SK-N-SH treated with all-trans-retinoic acid at 6 μM for 48 hours (cell line): ENCODE measurements around the gene TIPRL.
"Not testable (repeated sequence)": the region's sequence is repeated elsewhere in the genome, so short reads cannot be mapped to it uniquely, and the experiment has no call there.

Source experiments
- POU6F1 ChIP-seq: fragments of 250-450 bp; sonication (Bioruptor Pico); IDR thresholded peaks from 2 replicates; pipeline ENCODE4 v1.8.0; 2021; ENCODE audit warnings: low read depth, mild to moderate bottlenecking, moderate library complexity, borderline replicate concordance
- TCF4 ChIP-seq: fragments of 250-450 bp; sonication (Bioruptor Pico); IDR thresholded peaks from 2 replicates; pipeline ENCODE4 v1.8.0; 2021; ENCODE audit warnings: mild to moderate bottlenecking, moderate library complexity, borderline replicate concordance
- TF ChIP-seq, protein P1 (sequence below): fragments of 250-450 bp; sonication (Bioruptor Pico); IDR thresholded peaks from 2 replicates; pipeline ENCODE4 v1.8.0; 2020; ENCODE audit warnings: mild to moderate bottlenecking, moderate library complexity, borderline replicate concordance

DNA sequence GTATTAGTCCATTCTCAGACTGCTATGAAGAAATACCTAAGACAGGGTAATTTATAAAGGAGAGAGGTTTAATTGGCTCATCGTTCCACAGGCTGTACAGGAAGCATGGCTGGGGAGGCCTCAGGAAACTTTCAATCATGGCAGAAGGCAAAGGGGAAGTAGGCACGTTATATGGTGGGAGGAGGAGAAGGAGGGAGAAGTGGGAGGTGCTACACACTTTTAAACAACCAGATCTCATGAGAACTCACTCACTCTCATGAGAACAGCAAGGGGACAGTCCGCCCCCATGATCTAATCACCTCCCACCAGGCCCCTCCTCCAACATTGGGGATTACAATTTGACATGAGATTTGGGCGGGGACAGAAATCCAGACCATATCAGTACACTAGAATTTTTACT is 24.1 kb upstream of the TIPRL start:
- TF ChIP-seq POU6F1; TCF4 (CRISPR knock-in tag): not testable (repeated sequence)
- TF ChIP-seq, protein P1, sequence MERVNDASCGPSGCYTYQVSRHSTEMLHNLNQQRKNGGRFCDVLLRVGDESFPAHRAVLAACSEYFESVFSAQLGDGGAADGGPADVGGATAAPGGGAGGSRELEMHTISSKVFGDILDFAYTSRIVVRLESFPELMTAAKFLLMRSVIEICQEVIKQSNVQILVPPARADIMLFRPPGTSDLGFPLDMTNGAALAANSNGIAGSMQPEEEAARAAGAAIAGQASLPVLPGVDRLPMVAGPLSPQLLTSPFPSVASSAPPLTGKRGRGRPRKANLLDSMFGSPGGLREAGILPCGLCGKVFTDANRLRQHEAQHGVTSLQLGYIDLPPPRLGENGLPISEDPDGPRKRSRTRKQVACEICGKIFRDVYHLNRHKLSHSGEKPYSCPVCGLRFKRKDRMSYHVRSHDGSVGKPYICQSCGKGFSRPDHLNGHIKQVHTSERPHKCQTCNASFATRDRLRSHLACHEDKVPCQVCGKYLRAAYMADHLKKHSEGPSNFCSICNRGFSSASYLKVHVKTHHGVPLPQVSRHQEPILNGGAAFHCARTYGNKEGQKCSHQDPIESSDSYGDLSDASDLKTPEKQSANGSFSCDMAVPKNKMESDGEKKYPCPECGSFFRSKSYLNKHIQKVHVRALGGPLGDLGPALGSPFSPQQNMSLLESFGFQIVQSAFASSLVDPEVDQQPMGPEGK, result not testable (repeated sequence)
